Mammary epithelial cell (primary cell): ENCODE results near the gene SORCS1.

ENCODE experiments used
- EZH2 ChIP-seq: IDR thresholded peaks from 2 replicates; pipeline ENCODE4 v1.6.1; 2012; ENCODE audit warnings: low read length, inconsistent platforms, borderline replicate concordance
- TF ChIP-seq, protein P1 (sequence below), 2 donors: IDR thresholded peaks in 1 of 2; conservative IDR thresholded peaks in 1 of 2; 2 replicates each; pipeline ENCODE4 v1.5.1; 2011 to 2012; ENCODE audit warnings: inconsistent platforms in 2 of 2, low read length in 2 of 2, mild to moderate bottlenecking in 2 of 2, control low read depth in 1 of 2, low read depth in 1 of 2; ENCODE audit not compliant: insufficient read depth in 1 of 2; ENCODE audit errors: extremely low read depth in 1 of 2

DNA sequence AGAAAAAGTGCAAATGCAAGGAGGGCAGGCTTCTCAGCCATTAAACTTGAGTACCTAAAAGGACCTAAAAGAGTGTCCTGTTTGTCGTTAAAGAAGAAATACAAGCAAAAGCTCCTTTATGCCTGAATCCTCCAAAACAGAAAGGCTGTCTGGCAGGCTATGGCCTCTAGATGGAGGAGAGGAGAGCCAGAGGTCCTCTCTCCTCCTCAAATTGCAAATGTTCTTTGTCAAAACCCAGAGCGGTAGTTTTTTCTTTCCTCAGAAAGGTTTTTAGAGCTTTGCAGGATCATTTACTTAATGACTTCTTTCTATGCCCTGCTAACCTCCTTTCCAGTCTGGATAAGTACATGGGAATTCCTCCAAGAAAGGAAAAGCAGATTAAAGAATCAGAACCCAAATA is 1.9 kb upstream of the SORCS1 start:
- no peak for TF ChIP-seq EZH2
- TF ChIP-seq, protein P1, sequence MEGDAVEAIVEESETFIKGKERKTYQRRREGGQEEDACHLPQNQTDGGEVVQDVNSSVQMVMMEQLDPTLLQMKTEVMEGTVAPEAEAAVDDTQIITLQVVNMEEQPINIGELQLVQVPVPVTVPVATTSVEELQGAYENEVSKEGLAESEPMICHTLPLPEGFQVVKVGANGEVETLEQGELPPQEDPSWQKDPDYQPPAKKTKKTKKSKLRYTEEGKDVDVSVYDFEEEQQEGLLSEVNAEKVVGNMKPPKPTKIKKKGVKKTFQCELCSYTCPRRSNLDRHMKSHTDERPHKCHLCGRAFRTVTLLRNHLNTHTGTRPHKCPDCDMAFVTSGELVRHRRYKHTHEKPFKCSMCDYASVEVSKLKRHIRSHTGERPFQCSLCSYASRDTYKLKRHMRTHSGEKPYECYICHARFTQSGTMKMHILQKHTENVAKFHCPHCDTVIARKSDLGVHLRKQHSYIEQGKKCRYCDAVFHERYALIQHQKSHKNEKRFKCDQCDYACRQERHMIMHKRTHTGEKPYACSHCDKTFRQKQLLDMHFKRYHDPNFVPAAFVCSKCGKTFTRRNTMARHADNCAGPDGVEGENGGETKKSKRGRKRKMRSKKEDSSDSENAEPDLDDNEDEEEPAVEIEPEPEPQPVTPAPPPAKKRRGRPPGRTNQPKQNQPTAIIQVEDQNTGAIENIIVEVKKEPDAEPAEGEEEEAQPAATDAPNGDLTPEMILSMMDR (conservative IDR thresholded peaks at IDR 0.05 in 1 of 2, IDR thresholded peaks at IDR 0.05 in 1 of 2; ENCODE audit: extremely low read depth in 1 of 2, insufficient read depth in 1 of 2, low read depth in 1 of 2, low read length in 2 of 2): no peak
